Testis (tissue), 2 donors: ENCODE data around the gene ZNF416.

Experiments used
- POLR2A ChIP-seq: fragments of 450-650 bp; IDR thresholded peaks from one replicate; pipeline ENCODE4 v1.6.1; 2017; ENCODE audit warnings: antibody characterized with exemption, mild to moderate bottlenecking, moderate library complexity
- TF ChIP-seq, protein P1 (sequence below), 3 experiments: fragments of 450-650 bp in 2 of 3; fragments of 200-600 bp in 1 of 3; sonication (generic) in 1 of 3; IDR thresholded peaks; one replicate each; pipeline ENCODE4 v1.5.1; 2016 to 2019; ENCODE audit warnings: antibody characterized with exemption in 3 of 3, mild to moderate bottlenecking in 2 of 3, moderate library complexity in 1 of 3

- TF ChIP-seq, protein P1, sequence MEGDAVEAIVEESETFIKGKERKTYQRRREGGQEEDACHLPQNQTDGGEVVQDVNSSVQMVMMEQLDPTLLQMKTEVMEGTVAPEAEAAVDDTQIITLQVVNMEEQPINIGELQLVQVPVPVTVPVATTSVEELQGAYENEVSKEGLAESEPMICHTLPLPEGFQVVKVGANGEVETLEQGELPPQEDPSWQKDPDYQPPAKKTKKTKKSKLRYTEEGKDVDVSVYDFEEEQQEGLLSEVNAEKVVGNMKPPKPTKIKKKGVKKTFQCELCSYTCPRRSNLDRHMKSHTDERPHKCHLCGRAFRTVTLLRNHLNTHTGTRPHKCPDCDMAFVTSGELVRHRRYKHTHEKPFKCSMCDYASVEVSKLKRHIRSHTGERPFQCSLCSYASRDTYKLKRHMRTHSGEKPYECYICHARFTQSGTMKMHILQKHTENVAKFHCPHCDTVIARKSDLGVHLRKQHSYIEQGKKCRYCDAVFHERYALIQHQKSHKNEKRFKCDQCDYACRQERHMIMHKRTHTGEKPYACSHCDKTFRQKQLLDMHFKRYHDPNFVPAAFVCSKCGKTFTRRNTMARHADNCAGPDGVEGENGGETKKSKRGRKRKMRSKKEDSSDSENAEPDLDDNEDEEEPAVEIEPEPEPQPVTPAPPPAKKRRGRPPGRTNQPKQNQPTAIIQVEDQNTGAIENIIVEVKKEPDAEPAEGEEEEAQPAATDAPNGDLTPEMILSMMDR (IDR thresholded peaks at IDR 0.05) = no peak
- no peak for TF ChIP-seq POLR2A
Observed at GRCh38 chr19:57615346-57615745, 36.6 kb upstream of the ZNF416 start.
